A673 (cell line): Measurements from ENCODE around the gene ACAP2. TPM values are rescaled to one million over a fixed set of nuclear protein-coding genes. Genes with fewer than 3 reads are reported as not detected.
A peak's percentile ranks its signal among the peaks of the same experiment; 100 is the strongest.
"Not testable (repeated sequence)": the region's sequence is repeated elsewhere in the genome, so short reads cannot be mapped to it uniquely, and the experiment has no call there.

Experiments
- BruUV-seq: library from RNA; stranded (reverse); fragments of 400-500 nt; replicated peaks from 2 replicates; lab custom pipeline; 2021; lab: Mats Ljungman, UMichigan
- CTCF ChIA-PET: fragments of 300-600 bp; sonication (Branson Sonifier 250); formaldehyde crosslinking; loops from one replicate; lab custom pipeline; 2022; ENCODE audit warnings: antibody characterized with exemption; lab: Charles Lee
- POLR2A ChIA-PET: fragments of 300-600 bp; sonication (Branson Sonifier 250); formaldehyde crosslinking; loops from one replicate; lab custom pipeline; 2022; ENCODE audit warnings: antibody characterized with exemption; ENCODE audit not compliant: low non-redundant PET; lab: Charles Lee
- DNase-seq: peaks from one replicate; pipeline ENCODE4 v3.0.0-alpha.2; 2015; ENCODE audit warnings: low spot score
- H3K27ac ChIP-seq: fragments of 200-600 bp; sonication (generic); 2 replicates; pipeline ENCODE4 v1.5.1; 2016; ENCODE audit warnings: mixed run types, low read depth, mild to moderate bottlenecking, mixed read lengths, antibody characterized with exemption, low read length; ENCODE audit not compliant: poor library complexity, severe bottlenecking
- H3K27me3 ChIP-seq: fragments of 200-600 bp; sonication (generic); replicated peaks from 2 replicates; pipeline ENCODE4 v1.6.1; 2017; ENCODE audit warnings: mixed run types, low read depth, mild to moderate bottlenecking, mixed read lengths, antibody characterized with exemption, low read length; ENCODE audit not compliant: insufficient read depth, poor library complexity
- H3K36me3 ChIP-seq: fragments of 200-600 bp; sonication (generic); 2 replicates; pipeline ENCODE4 v1.6.1; 2016; ENCODE audit warnings: mixed run types, mild to moderate bottlenecking, mixed read lengths, antibody characterized with exemption, low read length; ENCODE audit not compliant: insufficient read depth, poor library complexity, severe bottlenecking
- H3K4me1 ChIP-seq: fragments of 200-600 bp; sonication (generic); 2 replicates; pipeline ENCODE4 v1.6.1; 2017; ENCODE audit warnings: mixed run types, mild to moderate bottlenecking, mixed read lengths, antibody characterized with exemption, low read length; ENCODE audit not compliant: insufficient read depth, poor library complexity, severe bottlenecking
- H3K4me3 ChIP-seq: fragments of 200-600 bp; sonication (generic); 2 replicates; pipeline ENCODE4 v1.5.1; 2016; ENCODE audit warnings: low read depth, mixed run types, mild to moderate bottlenecking, mixed read lengths, low read length; ENCODE audit not compliant: poor library complexity, severe bottlenecking
- H3K9me3 ChIP-seq: fragments of 200-600 bp; sonication (generic); 2 replicates; pipeline ENCODE4 v1.6.1; 2016; ENCODE audit warnings: mixed run types, low read depth, mild to moderate bottlenecking, mixed read lengths, antibody characterized with exemption, low read length; ENCODE audit not compliant: poor library complexity, severe bottlenecking
- CTCF ChIP-seq: fragments of 300-800, 200-600 bp; sonication (generic); conservative IDR thresholded peaks from 2 replicates; pipeline ENCODE4 v1.5.1; 2017; ENCODE audit warnings: low read depth, mild to moderate bottlenecking, antibody characterized with exemption, low read length, moderate library complexity, mixed read lengths
- EZH2 ChIP-seq: fragments of 200-600 bp; sonication (generic); IDR thresholded peaks from 2 replicates; pipeline ENCODE4 v1.6.1; 2017; ENCODE audit warnings: borderline replicate concordance, low read depth, mild to moderate bottlenecking, mixed read lengths, antibody characterized with exemption, low read length; ENCODE audit not compliant: poor library complexity, severe bottlenecking
- intact Hi-C: fragments of 100-400 bp; cut with micrococcal nuclease; formaldehyde crosslinking; loops from one replicate; pipeline ENCODE4 v1.10.0; 2022; ENCODE audit not compliant: unreplicated experiment
- total RNA-seq: library from RNA; stranded (reverse); gene quantifications from 2 replicates; pipeline ENCODE4 v1.2.3, GENCODE V29; 2021

ACAP2 gene
- total RNA-seq, 1 experiment from 2014 or later: 47.4 TPM

- intact Hi-C loops: no loop called here
- Histone ChIP-seq H3K36me3 (no peaks in the 10 kb centered on the region), H3K4me1 (no peaks in the 10 kb centered on the region), H3K4me3 (no peak overlapping the region), H3K9me3 (no peaks in the 10 kb centered on the region), H3K27ac (no peak overlapping the region), H3K27me3 (no peaks in the 10 kb centered on the region)
- DNase-seq: no peak
- TF ChIP-seq EZH2 (no peak), CTCF (no peak)
- no TSS peak for BruUV-seq
- POLR2A ChIA-PET: no interaction called here
- CTCF ChIA-PET: no interaction called here
Observed at GRCh38 chr3:195236076-195236798, 206.6 kb downstream of the ACAP2 start.

DNA sequence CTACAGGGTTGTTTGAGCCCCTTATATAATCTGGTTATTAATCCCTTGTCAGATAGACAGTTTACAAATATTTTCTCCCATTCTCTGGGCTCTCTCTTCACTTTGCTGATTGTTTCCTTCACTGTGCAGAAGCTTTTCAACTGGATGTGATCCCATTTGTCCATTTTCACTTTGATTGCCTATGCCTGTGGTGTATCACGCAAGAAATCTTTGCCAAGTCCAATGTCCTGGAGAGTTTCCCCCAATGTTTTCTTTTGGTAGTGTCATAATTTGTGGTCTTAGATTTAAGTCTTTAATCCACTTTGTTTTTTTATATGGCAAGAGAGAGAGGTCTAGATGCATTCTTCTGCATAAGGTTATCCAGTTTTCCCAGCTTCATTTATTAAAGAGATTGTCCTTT is 212.6 kb downstream of the ACAP2 start:
- Histone ChIP-seq H3K9me3 (no peaks in the 10 kb centered on the region), H3K36me3 (peaks cover 9% of the 10 kb centered on the region), H3K27me3 (no peaks in the 10 kb centered on the region), H3K4me3 (no peak overlapping the region), H3K27ac (no peak overlapping the region), H3K4me1 (no peaks in the 10 kb centered on the region)
- TF ChIP-seq CTCF (no peak), EZH2 (no peak)
- BruUV-seq: no TSS peak
- intact Hi-C loops: no loop called here
- POLR2A ChIA-PET: no interaction called here
- CTCF ChIA-PET: no interaction called here
- no peak for DNase-seq

DNA sequence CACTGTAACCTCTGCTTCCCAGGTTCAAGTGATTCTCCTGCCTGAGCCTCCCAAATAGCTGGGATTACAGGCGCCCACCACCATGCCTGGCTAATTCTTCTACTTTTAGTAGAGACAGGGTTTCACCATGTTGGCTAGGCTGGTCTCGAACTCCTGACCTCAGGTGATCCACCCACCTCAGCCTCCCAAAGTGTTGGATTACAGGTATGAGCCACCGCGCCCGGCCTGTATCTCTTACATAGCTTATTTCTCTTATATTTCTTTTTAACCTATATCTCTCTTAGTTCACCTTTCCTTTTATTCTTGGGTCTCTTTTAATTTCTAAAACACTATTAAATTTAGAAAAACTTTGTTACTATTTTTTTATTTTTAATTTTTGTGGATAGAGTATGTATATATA is 213.9 kb downstream of the ACAP2 start:
- CTCF ChIA-PET, POLR2A ChIA-PET, DNase-seq, H3K4me3 ChIP-seq, H3K27ac ChIP-seq, H3K9me3 ChIP-seq, intact Hi-C loops, H3K27me3 ChIP-seq, BruUV-seq: not testable (repeated sequence)
- Histone ChIP-seq H3K4me1 (peaks cover 11% of the 10 kb centered on the region), H3K36me3 (peaks cover 10% of the 10 kb centered on the region)

DNA sequence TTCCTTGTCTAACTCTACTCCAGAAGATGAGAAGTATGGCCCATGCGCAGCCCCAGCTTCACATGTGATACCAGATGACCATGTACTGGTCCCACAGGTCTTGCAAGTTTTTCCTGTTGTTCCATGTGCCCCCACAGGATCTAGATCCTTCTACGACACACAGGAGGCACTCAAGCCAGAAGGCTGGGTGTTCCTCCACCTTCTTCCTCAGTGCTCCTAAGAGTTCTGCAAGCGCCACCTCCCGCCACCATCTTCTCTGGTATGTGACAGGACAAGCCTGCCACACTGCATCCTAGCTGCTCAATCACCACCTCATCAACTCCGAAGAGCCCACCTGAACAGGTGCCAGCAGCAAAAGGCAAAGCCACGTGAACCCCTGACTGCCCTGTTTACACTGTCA is 214.9 kb downstream of the ACAP2 start:
- intact Hi-C loops: no loop called here
- POLR2A ChIA-PET: no interaction called here
- TF ChIP-seq EZH2 (no peak), CTCF (no peak)

More for the DNA sequence above, 214.9 kb downstream of the ACAP2 start:
- Histone ChIP-seq H3K4me1 (peaks cover 21% of the 10 kb centered on the region), H3K27me3 (no peaks in the 10 kb centered on the region), H3K4me3 (no peak overlapping the region), H3K27ac (peak overlapping the region; percentile 11), H3K36me3 (peaks cover 10% of the 10 kb centered on the region), H3K9me3 (no peaks in the 10 kb centered on the region)
- CTCF ChIA-PET: no interaction called here
- no peak for DNase-seq
- BruUV-seq: no TSS peak
